Activated CD4-positive, alpha-beta memory T cell treated with anti-CD3 and anti-CD28 coated beads for 36 hours (primary cell): ENCODE results near the gene ZMAT3. TPM values are rescaled to one million over a fixed set of nuclear protein-coding genes. Genes with fewer than 3 reads are reported as not detected.
"Not testable (repeated sequence)": the region's sequence is repeated elsewhere in the genome, so short reads cannot be mapped to it uniquely, and the experiment has no call there.

Source experiments
- CTCF ChIA-PET: fragments of 350-600 bp; sonication (Branson Sonifier 250); formaldehyde crosslinking; loops from one replicate; lab custom pipeline; 2021; ENCODE audit warnings: antibody characterized with exemption, inconsistent platforms; lab: Charles Lee
- POLR2A ChIA-PET: fragments of 350-600 bp; sonication (Branson Sonifier 250); formaldehyde crosslinking; loops from one replicate; lab custom pipeline; 2021; ENCODE audit warnings: antibody characterized with exemption; lab: Charles Lee
- DNase-seq: peaks from one replicate; pipeline ENCODE4 v3.0.0-alpha.2; 2020
- H3K27ac Mint-ChIP-seq: one replicate; pipeline ENCODE4 v1.8.0; 2021; ENCODE audit warnings: mixed read lengths
- H3K27me3 Mint-ChIP-seq: one replicate; pipeline ENCODE4 v1.8.0; 2021; ENCODE audit warnings: mixed read lengths
- H3K36me3 Mint-ChIP-seq: one replicate; pipeline ENCODE4 v1.8.0; 2021; ENCODE audit warnings: mixed read lengths
- H3K4me1 Mint-ChIP-seq: one replicate; pipeline ENCODE4 v1.8.0; 2021; ENCODE audit warnings: low read depth, mixed read lengths
- H3K4me3 Mint-ChIP-seq: one replicate; pipeline ENCODE4 v1.8.0; 2021; ENCODE audit warnings: mild to moderate bottlenecking, mixed read lengths
- H3K9me3 Mint-ChIP-seq: one replicate; pipeline ENCODE4 v1.8.0; 2021; ENCODE audit warnings: mixed read lengths
- intact Hi-C: fragments of 100-400 bp; cut with micrococcal nuclease; formaldehyde crosslinking; loops from one replicate; pipeline ENCODE4 v1.15.1; 2023
- total RNA-seq, 2 experiments: library from RNA; stranded (reverse); gene quantifications; one replicate each; pipeline ENCODE4 v1.2.3, GENCODE V29; 2021

ZMAT3 gene
- total RNA-seq, 2 experiments from 2014 or later = 9.0 TPM

DNA sequence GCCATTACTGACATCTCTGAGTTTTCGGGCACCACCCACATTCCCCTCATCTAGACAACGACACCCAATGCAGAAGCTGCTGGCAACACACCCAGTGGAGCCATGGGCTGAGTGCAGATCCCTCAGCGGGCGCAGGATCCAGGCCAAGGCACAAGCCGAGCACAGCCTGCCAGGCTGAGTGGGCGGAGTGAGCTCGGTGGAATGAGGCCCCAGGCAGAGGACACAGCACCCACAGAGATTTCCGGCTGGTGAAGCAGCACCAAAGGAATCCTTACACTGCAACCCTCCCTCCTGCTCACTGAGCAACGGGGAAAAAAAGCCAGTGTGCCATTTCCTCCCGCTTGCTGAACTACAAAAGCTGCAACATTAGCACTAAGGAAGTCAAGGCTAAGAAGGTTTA is 34.3 kb downstream of the ZMAT3 start:
- peak; percentile 84 for DNase-seq
- ChIA-PET CTCF (interaction anchor here (1.1 to 2.7 kb wide), 4 partner anchors 10 to 33 kb away, joined by 3 to 12 read pairs (median 6); no protein-coding TSS in a partner anchor), POLR2A (interaction anchor here (0.6 to 1.8 kb wide), 3 partner anchors 13 to 46 kb away, joined by 3 to 5 read pairs (median 3); partner anchors contain the start of gene ZMAT3)
- Mint-ChIP-seq H3K9me3 (peaks cover 7% of the 10 kb centered on the region), H3K4me3 (peak overlapping the region; percentile 55), H3K4me1 (peaks cover 9% of the 10 kb centered on the region), H3K27me3 (no peaks in the 10 kb centered on the region), H3K27ac (peak overlapping the region; percentile 71), H3K36me3 (peaks cover 17% of the 10 kb centered on the region)
- intact Hi-C loops = loop anchor here (1.0 to 2.0 kb wide), 3 partner anchors 17 to 33 kb away; partner anchors contain the start of gene ZMAT3

DNA sequence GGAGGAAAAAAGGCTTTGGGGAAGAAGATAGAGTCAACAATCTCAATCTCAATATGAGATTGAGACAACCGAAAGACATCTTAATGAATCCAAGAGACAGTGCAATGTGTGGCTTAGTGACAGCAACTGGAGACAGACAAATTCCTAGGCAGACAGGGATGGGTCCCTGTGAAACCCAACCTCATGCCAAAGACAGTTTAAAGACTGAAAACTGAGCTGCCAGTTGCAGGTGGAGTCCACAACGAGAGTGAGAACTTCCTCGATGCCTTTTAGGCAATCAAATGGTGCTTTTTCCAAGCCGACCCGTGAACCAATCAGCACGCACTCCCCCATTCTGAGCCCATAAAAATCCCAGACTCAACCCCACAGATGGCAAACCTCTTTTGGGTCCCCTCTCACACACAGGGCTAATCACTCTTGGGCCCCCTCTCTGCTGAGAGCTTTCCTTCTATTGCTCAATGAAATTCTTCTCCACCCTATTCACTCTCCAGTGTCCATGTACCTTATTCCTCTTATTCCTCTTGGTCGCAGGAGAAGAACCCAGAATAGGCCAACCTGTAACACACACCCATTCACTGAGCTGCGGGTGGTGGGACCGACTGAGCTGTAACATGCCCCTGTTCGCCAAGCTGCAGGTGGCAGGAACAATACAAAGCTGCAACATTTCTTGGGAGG is 34.8 kb downstream of the ZMAT3 start:
- ChIA-PET POLR2A (interaction anchor here (0.6 to 1.8 kb wide), 3 partner anchors 13 to 46 kb away, joined by 3 to 5 read pairs (median 3); partner anchors contain the start of gene ZMAT3), CTCF (interaction anchor here (1.1 to 2.7 kb wide), 4 partner anchors 10 to 33 kb away, joined by 3 to 12 read pairs (median 6); no protein-coding TSS in a partner anchor)
- no peak for DNase-seq
- Mint-ChIP-seq H3K4me3 (no peak overlapping the region), H3K4me1 (peaks cover 9% of the 10 kb centered on the region), H3K27me3 (no peaks in the 10 kb centered on the region), H3K27ac (no peak overlapping the region), H3K9me3 (peaks cover 7% of the 10 kb centered on the region), H3K36me3 (peaks cover 12% of the 10 kb centered on the region)
- intact Hi-C loops = loop anchor here (1.0 to 2.0 kb wide), 3 partner anchors 16 to 34 kb away; partner anchors contain the start of gene ZMAT3

DNA sequence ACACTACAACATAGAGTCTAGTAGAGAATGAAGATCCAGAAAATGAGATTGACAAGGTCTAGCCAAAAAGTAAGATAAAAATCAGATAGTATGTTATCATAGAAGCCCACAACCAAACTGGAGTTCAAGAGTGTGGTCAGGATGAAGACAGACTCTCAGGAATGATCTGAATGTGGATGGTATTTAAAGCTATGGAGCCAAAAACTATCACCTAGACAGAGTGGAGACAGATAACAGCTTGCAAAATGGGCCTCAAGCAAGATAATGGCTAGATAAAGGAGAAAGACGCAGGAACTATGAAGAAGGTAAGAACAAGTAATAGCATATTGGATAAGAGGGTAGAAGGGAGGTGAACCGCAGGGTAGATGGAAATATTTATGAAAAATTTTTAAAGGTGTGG is 35.4 kb downstream of the ZMAT3 start:
- Mint-ChIP-seq H3K4me3 (no peak overlapping the region), H3K4me1 (peaks cover 6% of the 10 kb centered on the region), H3K27me3 (no peaks in the 10 kb centered on the region), H3K9me3 (peaks cover 7% of the 10 kb centered on the region), H3K36me3 (peaks cover 8% of the 10 kb centered on the region), H3K27ac (no peak overlapping the region)
- intact Hi-C loops = loop anchor here (2.0 kb wide), 2 partner anchors 15 to 35 kb away; partner anchors contain the start of gene ZMAT3
- ChIA-PET CTCF (interaction anchor here (2.3 to 2.7 kb wide), 2 partner anchors 20 to 34 kb away, joined by 8 to 12 read pairs; no protein-coding TSS in a partner anchor), POLR2A (interaction anchor here (1.8 kb wide), 1 partner anchor 35 kb away, joined by 5 read pairs; the partner anchor contains the start of gene ZMAT3)
- no peak for DNase-seq

DNA sequence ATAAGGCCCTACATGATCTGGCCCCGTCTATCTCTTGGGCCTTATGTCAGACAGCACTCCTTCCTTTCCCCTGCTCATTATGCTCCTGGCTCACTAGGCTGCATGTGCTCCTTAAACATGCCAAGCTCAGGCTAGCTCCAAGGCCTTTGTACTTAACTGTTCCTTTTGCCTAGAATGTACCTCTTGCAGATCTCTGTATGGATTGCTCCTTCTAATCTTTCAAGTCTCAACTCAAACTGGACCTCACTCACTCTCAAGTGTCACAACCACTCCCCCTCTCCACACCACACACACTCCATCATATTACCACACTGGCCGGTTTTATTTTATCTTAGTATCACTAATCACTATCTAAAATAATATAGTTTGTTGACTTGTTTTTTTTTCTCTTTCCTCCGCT is 36.4 kb downstream of the ZMAT3 start:
- CTCF ChIA-PET = no interaction called here
- H3K27me3 Mint-ChIP-seq = no peaks in the 10 kb centered on the region
- intact Hi-C loops = no loop called here
- POLR2A ChIA-PET = no interaction called here
- no peak overlapping the region for H3K27ac Mint-ChIP-seq
- no peak for DNase-seq
- peaks cover 3% of the 10 kb centered on the region for H3K36me3 Mint-ChIP-seq
- peaks cover 4% of the 10 kb centered on the region for H3K4me1 Mint-ChIP-seq
- peaks cover 3% of the 10 kb centered on the region for H3K9me3 Mint-ChIP-seq
- no peak overlapping the region for H3K4me3 Mint-ChIP-seq

DNA sequence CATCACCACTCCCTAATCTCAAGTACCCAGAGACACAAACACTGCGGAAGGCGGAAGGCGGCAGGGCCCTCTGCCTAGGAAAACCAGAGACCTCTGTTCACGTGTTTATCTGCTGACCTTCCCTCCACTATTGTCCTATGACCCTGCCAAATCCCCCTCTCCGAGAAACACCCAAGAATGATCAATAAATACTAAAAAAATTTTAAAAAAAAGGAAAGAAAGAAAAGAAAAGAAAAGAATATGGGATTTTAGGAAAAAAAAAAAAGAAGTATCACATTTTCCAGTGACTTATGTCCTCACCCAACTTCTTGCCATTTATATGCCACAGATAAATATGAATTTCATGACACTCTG is 38.3 kb downstream of the ZMAT3 start:
- DNase-seq, H3K27me3 Mint-ChIP-seq, H3K4me3 Mint-ChIP-seq, CTCF ChIA-PET, POLR2A ChIA-PET, intact Hi-C loops, H3K36me3 Mint-ChIP-seq, H3K9me3 Mint-ChIP-seq, H3K27ac Mint-ChIP-seq, H3K4me1 Mint-ChIP-seq: not testable (repeated sequence)

DNA sequence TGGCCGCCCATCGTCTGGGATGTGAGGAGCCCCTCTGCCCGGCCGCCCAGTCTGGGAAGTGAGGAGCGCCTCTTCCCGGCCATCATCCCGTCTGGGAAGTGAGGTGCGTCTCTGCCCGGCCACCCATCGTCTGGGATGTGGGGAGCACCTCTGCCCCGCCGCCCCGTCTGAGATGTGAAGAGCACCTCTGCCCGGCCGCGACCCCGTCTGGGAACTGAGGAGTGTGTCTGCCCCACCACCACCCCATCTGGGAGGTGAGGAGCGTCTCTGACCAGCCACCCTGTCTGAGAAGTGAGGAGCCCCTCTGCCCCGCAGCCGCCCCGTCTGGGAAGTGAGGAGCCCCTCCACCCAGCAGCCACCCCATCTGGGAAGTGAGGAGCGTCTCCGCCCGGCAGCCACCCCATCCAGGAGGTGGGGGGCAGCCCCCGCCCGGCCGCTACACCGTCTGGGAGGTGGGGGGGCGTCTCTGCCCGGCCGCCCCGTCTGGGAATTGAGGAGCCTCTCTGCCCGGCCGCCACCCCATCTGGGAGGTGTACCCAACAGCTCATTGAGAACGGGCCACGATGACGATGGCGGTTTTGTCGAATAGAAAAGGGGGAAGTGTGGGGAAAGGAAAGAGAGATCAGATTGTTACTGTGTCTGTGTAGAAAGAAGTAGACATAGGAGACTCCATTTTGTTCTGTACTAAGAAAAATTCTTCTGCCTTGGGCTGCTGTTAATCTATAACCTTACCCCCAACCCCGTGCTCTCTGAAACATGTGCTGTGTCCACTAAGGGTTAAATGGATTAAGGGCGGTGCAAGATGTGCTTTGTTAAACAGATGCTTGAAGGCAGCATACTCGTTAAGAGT is 38.9 kb downstream of the ZMAT3 start:
- H3K4me1 Mint-ChIP-seq = peaks cover 14% of the 10 kb centered on the region
- POLR2A ChIA-PET, H3K27me3 Mint-ChIP-seq, H3K9me3 Mint-ChIP-seq, H3K27ac Mint-ChIP-seq, H3K36me3 Mint-ChIP-seq, H3K4me3 Mint-ChIP-seq, CTCF ChIA-PET, DNase-seq, intact Hi-C loops: not testable (repeated sequence)

DNA sequence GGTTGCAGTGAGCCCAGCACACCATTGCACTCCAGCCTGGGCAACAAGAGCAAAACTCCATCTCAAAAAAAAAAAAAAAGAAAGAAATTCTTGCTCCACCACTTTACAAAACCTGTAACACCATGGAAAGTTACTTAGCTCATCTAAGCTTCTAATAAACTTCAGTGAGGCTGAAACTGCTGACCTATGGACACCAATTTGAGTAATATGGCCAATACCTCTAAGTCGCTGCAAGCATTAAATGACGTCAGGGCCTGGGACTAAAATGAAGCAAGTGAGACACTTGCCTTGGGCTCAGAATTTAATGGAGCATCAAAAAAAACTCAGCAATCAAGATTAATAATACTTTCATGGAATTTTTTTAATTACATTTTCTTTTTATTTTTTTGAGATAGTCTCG is 42.5 kb downstream of the ZMAT3 start:
- no peak for DNase-seq
- H3K9me3 Mint-ChIP-seq = no peaks in the 10 kb centered on the region
- H3K4me1 Mint-ChIP-seq = peaks cover 24% of the 10 kb centered on the region
- intact Hi-C loops = loop anchor here (10.0 kb wide), 1 partner anchor 1886 kb away; the partner anchor contains the start of gene FXR1
- ChIA-PET POLR2A (interaction anchor here (1.1 kb wide), 1 partner anchor 42 kb away, joined by 4 read pairs; the partner anchor contains the start of gene ZMAT3), CTCF (interaction anchor here (0.6 kb wide), 1 partner anchor 76 kb away, joined by 3 read pairs; no protein-coding TSS in a partner anchor)
- H3K27me3 Mint-ChIP-seq = no peaks in the 10 kb centered on the region
- H3K36me3 Mint-ChIP-seq = peaks cover 5% of the 10 kb centered on the region
- H3K27ac Mint-ChIP-seq = no peak overlapping the region
- H3K4me3 Mint-ChIP-seq = no peak overlapping the region

DNA sequence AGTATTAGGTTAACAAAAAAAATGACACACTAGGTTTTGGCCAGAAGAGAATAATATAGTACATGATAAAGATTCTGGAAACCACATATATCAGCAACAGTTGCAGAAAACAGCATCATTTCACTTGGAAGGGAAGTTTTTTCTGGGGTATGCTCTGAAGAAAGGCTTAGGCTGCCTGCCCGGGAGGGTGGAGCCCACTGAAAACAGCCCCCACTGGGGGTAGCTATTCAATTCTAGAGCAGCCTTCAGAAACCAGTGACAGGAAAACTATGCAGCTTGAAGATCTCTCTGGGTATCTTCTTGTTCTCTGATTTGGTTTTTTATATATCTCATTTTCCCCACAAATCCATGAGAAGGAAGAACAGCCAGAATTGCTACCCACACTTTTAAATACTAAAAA is 43.2 kb downstream of the ZMAT3 start:
- Mint-ChIP-seq H3K27me3 (no peaks in the 10 kb centered on the region), H3K36me3 (peaks cover 5% of the 10 kb centered on the region), H3K27ac (no peak overlapping the region), H3K9me3 (no peaks in the 10 kb centered on the region), H3K4me3 (no peak overlapping the region), H3K4me1 (peaks cover 24% of the 10 kb centered on the region)
- no peak for DNase-seq
- intact Hi-C loops = loop anchor here (10.0 kb wide), 1 partner anchor 1886 kb away; the partner anchor contains the start of gene FXR1
- POLR2A ChIA-PET = interaction anchor here (1.1 kb wide), 1 partner anchor 43 kb away, joined by 4 read pairs; the partner anchor contains the start of gene ZMAT3
- CTCF ChIA-PET = interaction anchor here (1.0 kb wide), 1 partner anchor 120 kb away, joined by 3 read pairs; no protein-coding TSS in a partner anchor

DNA sequence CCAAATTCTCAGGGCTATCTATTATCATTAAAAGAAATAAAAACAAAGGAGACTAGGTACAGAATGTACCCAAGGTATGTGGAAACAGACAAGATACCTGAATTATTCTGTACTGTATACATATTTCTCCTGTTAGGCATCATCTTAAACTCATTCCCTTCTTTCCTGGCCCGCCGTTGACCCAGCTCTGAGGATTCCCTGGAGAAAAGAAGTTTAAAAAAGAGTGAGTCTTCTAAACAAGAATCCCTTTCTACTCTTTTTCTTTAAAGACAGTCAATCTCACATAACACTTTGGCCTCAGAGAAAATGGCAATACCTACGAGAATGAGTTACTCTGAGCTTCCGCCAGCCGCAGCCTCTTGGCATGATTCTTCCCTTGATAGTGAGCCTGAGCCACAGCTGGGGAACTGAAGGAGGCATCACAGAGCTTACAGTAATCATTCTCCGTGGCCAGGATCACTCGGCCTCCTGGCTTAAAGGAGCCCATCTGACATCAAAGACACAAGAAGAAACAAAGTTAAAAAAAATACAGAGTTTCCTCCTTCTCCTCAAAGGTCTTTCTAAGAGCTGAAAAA is 44.2 kb downstream of the ZMAT3 start:
- Mint-ChIP-seq H3K27ac (peak overlapping the region; percentile 29), H3K4me3 (no peak overlapping the region), H3K27me3 (no peaks in the 10 kb centered on the region), H3K9me3 (no peaks in the 10 kb centered on the region), H3K36me3 (peaks cover 5% of the 10 kb centered on the region), H3K4me1 (peaks cover 24% of the 10 kb centered on the region)
- intact Hi-C loops = loop anchor here (10.0 kb wide), 1 partner anchor 1887 kb away; the partner anchor contains the start of gene FXR1
- CTCF ChIA-PET = interaction anchor here (1.0 kb wide), 1 partner anchor 121 kb away, joined by 3 read pairs; no protein-coding TSS in a partner anchor
- POLR2A ChIA-PET = no interaction called here
- DNase-seq = peak; percentile 34

DNA sequence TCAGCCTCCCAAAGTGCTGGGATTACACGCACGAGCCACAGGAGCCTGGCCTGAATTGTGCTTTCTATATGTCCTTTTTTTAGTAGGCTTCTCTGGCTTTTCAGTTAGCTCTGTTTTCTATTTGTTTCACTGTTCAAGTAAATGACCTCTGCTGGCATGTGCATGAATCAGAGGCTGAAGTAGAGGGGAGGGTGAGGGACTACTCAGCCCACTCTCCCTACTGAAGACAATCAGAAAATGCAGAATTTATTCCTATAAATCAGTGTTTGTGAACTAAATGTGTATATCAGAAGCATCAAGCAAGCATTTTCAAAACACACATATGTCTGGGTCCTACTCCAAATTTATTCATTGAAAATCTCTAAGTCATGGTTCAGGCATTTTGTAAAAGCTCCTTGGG is 45.0 kb downstream of the ZMAT3 start:
- H3K4me1 Mint-ChIP-seq = peaks cover 26% of the 10 kb centered on the region
- peaks cover 5% of the 10 kb centered on the region for H3K36me3 Mint-ChIP-seq
- H3K27ac Mint-ChIP-seq = no peak overlapping the region
- no peak overlapping the region for H3K4me3 Mint-ChIP-seq
- H3K9me3 Mint-ChIP-seq = no peaks in the 10 kb centered on the region
- H3K27me3 Mint-ChIP-seq = no peaks in the 10 kb centered on the region
- POLR2A ChIA-PET = no interaction called here
- no peak for DNase-seq
- intact Hi-C loops = loop anchor here (10.0 kb wide), 1 partner anchor 1888 kb away; the partner anchor contains the start of gene FXR1
- CTCF ChIA-PET = no interaction called here
